ENCODE data around the gene SLC2A6. TPM values are rescaled to one million over a fixed set of nuclear protein-coding genes. Genes with fewer than 3 reads are reported as not detected.

Gene SLC2A6
- total RNA-seq, 2 experiments from 2014 or later: 5.4 to 6.7 TPM

DNA sequence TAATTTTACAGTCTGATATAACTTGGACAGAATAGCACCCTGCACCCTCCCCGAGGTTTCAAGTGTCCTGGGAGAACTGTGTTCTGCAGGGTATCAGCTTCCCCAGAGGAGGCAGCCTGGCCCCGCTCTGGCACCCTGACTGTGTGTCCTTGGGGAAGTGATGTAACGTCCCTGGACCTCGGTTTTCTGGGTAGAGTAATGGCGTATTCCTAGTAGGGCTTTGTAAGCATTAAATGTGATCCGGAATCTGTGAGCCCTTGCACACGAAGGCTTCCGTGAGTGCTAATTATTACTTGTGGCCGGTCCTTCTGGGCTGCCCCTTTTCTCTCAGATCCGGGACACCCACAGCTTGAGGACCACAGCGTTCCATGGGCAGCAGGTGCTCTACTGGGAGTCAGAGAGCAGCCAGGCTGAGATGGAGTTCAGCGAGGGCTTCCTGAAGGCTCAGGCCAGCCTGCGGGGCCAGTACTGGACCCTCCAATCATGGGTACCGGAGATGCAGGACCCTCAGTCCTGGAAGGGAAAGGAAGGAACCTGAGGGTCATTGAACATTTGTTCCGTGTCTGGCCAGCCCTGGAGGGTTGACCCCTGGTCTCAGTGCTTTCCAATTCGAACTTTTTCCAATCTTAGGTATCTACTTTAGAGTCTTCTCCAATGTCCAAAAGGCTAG is 20.1 kb downstream of the SLC2A6 start:
- peaks cover 8% of the 10 kb centered on the region for H3K4me1 Mint-ChIP-seq (ENCODE audit: low read depth)
- H3K36me3 Mint-ChIP-seq (ENCODE audit: low read depth): no peaks in the 10 kb centered on the region
- no peak for TF ChIP-seq CTCF (IDR thresholded peaks at IDR 0.05)
- H3K27me3 Mint-ChIP-seq: no peaks in the 10 kb centered on the region
- intact Hi-C loops (cut with micrococcal nuclease): no loop called here
- no peaks in the 10 kb centered on the region for H3K9me3 Mint-ChIP-seq
- ChIA-PET POLR2A (interaction anchor here (0.7 to 1.5 kb wide), 9 partner anchors 9 to 117 kb away, joined by 3 to 5 read pairs (median 4); partner anchors contain the start of genes MED22 and RPL7A), CTCF (interaction anchor here (0.8 to 2.1 kb wide), 6 partner anchors 20 to 87 kb away, joined by 3 to 12 read pairs (median 4); partner anchors contain the start of genes REXO4 and SLC2A6)
- H3K4me3 Mint-ChIP-seq: peak overlapping the region; percentile 78
- no peak for DNase-seq
- ATAC-seq: no peak
- H3K27ac Mint-ChIP-seq: no peak overlapping the region

DNA sequence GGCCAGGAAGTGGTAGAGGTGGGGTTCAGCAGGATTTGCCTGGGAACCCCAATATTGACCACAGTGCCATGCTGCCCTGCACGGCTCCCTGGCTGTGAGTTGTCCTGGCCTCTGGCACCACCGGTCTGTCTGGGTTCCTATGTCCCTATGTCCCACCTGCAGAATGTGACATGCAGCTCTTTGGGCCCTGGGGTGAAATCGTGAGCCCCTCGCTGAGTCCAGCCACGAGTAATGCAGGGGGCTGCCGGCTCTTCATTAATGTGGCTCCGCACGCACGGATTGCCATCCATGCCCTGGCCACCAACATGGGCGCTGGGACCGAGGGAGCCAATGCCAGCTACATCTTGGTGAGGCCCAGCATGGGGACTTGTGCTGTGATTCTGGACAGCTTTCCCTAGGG is 21.2 kb downstream of the SLC2A6 start:
- ChIA-PET POLR2A (no interaction called here), CTCF (interaction anchor here (1.2 to 1.4 kb wide), 3 partner anchors 29 to 86 kb away, joined by 3 to 5 read pairs (median 5); partner anchors contain the start of gene REXO4)
- intact Hi-C loops (cut with micrococcal nuclease): no loop called here
- Mint-ChIP-seq H3K4me3 (no peak overlapping the region), H3K4me1 (ENCODE audit: low read depth) (peaks cover 8% of the 10 kb centered on the region), H3K27ac (no peak overlapping the region), H3K9me3 (no peaks in the 10 kb centered on the region), H3K27me3 (no peaks in the 10 kb centered on the region), H3K36me3 (ENCODE audit: low read depth) (no peaks in the 10 kb centered on the region)
- ATAC-seq (no peak), DNase-seq (no peak)
- TF ChIP-seq CTCF (IDR thresholded peaks at IDR 0.05): no peak

DNA sequence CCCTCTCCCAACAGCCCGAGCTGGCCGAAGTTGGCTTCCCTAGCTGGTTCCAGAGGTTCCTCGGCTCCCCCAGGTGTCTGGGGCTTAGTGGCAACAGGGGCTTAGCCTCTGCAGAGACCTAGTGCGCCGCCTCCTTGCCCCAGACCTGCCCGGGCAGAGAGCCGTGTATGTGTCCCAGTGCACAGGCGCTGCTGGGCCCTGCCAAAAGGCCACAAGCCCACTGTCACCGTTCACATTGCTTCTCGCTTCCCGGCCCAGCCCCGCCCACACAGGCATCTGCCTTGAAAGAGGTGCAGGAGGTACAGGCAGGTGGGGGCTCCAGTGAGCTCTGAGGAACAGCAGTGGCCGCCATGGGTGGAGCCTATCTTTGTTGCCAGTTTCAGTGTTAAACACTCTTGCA is 21.7 kb downstream of the SLC2A6 start:
- Mint-ChIP-seq H3K36me3 (ENCODE audit: low read depth) (no peaks in the 10 kb centered on the region), H3K4me3 (no peak overlapping the region), H3K27ac (no peak overlapping the region), H3K4me1 (ENCODE audit: low read depth) (peaks cover 8% of the 10 kb centered on the region), H3K27me3 (no peaks in the 10 kb centered on the region), H3K9me3 (no peaks in the 10 kb centered on the region)
- no peak for TF ChIP-seq CTCF (IDR thresholded peaks at IDR 0.05)
- CTCF ChIA-PET: interaction anchor here (1.2 to 1.4 kb wide), 3 partner anchors 30 to 86 kb away, joined by 3 to 5 read pairs (median 5); partner anchors contain the start of gene REXO4
- no peak for DNase-seq
- intact Hi-C loops (cut with micrococcal nuclease): no loop called here
- ATAC-seq: no peak
- POLR2A ChIA-PET: no interaction called here

DNA sequence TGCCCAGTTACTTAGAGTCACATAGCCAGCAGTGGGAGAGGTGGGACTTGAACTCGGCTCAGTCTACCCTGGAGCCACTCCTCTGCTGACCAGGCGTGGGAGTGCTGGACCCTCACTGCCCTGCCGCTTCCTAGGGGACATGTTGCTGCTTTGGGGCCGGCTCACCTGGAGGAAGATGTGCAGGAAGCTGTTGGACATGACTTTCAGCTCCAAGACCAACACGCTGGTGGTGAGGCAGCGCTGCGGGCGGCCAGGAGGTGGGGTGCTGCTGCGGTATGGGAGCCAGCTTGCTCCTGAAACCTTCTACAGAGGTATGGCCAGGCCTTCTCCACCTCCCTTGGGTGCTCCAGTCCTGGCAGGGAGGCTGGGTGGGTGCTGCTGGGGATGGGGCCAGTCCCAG is 22.5 kb downstream of the SLC2A6 start:
- no peak overlapping the region for H3K4me3 Mint-ChIP-seq
- no peak for TF ChIP-seq CTCF (IDR thresholded peaks at IDR 0.05)
- H3K9me3 Mint-ChIP-seq: no peaks in the 10 kb centered on the region
- intact Hi-C loops (cut with micrococcal nuclease): no loop called here
- no peaks in the 10 kb centered on the region for H3K36me3 Mint-ChIP-seq (ENCODE audit: low read depth)
- H3K27me3 Mint-ChIP-seq: no peaks in the 10 kb centered on the region
- DNase-seq (no peak), ATAC-seq (no peak)
- H3K27ac Mint-ChIP-seq: no peak overlapping the region
- ChIA-PET CTCF (interaction anchor here (0.6 kb wide), 1 partner anchor 892 kb away, joined by 3 read pairs; no protein-coding TSS in a partner anchor), POLR2A (no interaction called here)
- H3K4me1 Mint-ChIP-seq (ENCODE audit: low read depth): peaks cover 8% of the 10 kb centered on the region

- Mint-ChIP-seq H3K27me3 (no peaks in the 10 kb centered on the region), H3K36me3 (ENCODE audit: low read depth) (no peaks in the 10 kb centered on the region), H3K27ac (no peak overlapping the region), H3K4me3 (no peak overlapping the region), H3K9me3 (no peaks in the 10 kb centered on the region), H3K4me1 (ENCODE audit: low read depth) (peaks cover 8% of the 10 kb centered on the region)
- POLR2A ChIA-PET: no interaction called here
- intact Hi-C loops (cut with micrococcal nuclease): no loop called here
- no peak for ATAC-seq
- TF ChIP-seq CTCF (IDR thresholded peaks at IDR 0.05): no peak
- no peak for DNase-seq
- CTCF ChIA-PET: no interaction called here
Measured at GRCh38 chr9:133455936-133456335, 23.0 kb downstream of the SLC2A6 start.

Measured in activated CD8-positive, alpha-beta T cell treated with anti-CD3 and anti-CD28 coated beads for 36 hours (primary cell).